K562 (cell line): ENCODE measurements around the gene FGF22. TPM values are rescaled to one million over a fixed set of nuclear protein-coding genes. Genes with fewer than 3 reads are reported as not detected.

Experiments
- CREM ChIP-seq: IDR thresholded peaks from 2 replicates; pipeline ENCODE4 v1.6.1; 2014; ENCODE audit warnings: antibody characterized with exemption, low read depth
- FOXK2 ChIP-seq, 2 experiments: fragments of 450-650 bp; IDR thresholded peaks in 1 of 2; conservative IDR thresholded peaks in 1 of 2; 2 replicates each; pipeline ENCODE4 v1.6.1; 2016; ENCODE audit warnings: low read depth in 2 of 2, mild to moderate bottlenecking in 1 of 2
- MAX ChIP-seq: sonication (generic); formaldehyde crosslinking; IDR thresholded peaks from 2 replicates; pipeline ENCODE4 v1.9.0; 2022; ENCODE audit warnings: mild to moderate bottlenecking, missing genetic modification reagents
- NCOR1 ChIP-seq: fragments of 450-650 bp; IDR thresholded peaks from 2 replicates; pipeline ENCODE4 v1.6.1; 2016; ENCODE audit warnings: mild to moderate bottlenecking, moderate library complexity
- RBFOX2 ChIP-seq: fragments of 200-400 bp; formaldehyde crosslinking; IDR thresholded peaks from 2 replicates; pipeline ENCODE4 v1.6.1; 2017; ENCODE audit warnings: low read depth, mild to moderate bottlenecking, low read length, moderate library complexity
- RERE ChIP-seq: sonication (generic); formaldehyde crosslinking; IDR thresholded peaks from 2 replicates; pipeline ENCODE4 v1.8.0; 2023; ENCODE audit warnings: missing genetic modification reagents, mild to moderate bottlenecking, borderline replicate concordance
- TCF7L2 ChIP-seq: fragments of 150-350 bp; IDR thresholded peaks from 2 replicates; pipeline ENCODE4 v1.6.1; 2016; ENCODE audit warnings: low read depth, mild to moderate bottlenecking, low read length, moderate library complexity
- TGIF2 ChIP-seq: sonication (generic); formaldehyde crosslinking; IDR thresholded peaks from 2 replicates; pipeline ENCODE4 v1.8.1; 2022; ENCODE audit warnings: mild to moderate bottlenecking, missing genetic modification reagents, moderate library complexity
- THAP7 ChIP-seq: fragments of 250-450 bp; sonication (Bioruptor Pico); IDR thresholded peaks from 2 replicates; pipeline ENCODE4 v1.5.0; 2021
- U2AF1 ChIP-seq: fragments of 200-400 bp; formaldehyde crosslinking; optimal IDR thresholded peaks from 2 replicates; pipeline ENCODE3; 2017; ENCODE audit warnings: mild to moderate bottlenecking, low read depth, low read length, moderate library complexity
- VEZF1 ChIP-seq: fragments of 200-800 bp; sonication (Bioruptor generic); IDR thresholded peaks from 2 replicates; pipeline ENCODE4 v1.6.1; 2017; ENCODE audit warnings: missing genetic modification characterization, missing compliant biosample characterization
- ZHX1 ChIP-seq: fragments of 150-350 bp; conservative IDR thresholded peaks from 2 replicates; pipeline ENCODE4 v1.6.1; 2014; ENCODE audit warnings: low read length
- ZNF740 ChIP-seq, 3 experiments: fragments of 200-800 bp in 1 of 3; sonication (Bioruptor generic) in 1 of 3; sonication (generic) in 1 of 3; formaldehyde crosslinking in 1 of 3; IDR thresholded peaks; 2 replicates each; pipeline versions ENCODE4 v1.6.1 to v1.8.0; 2016 to 2022; ENCODE audit warnings: mild to moderate bottlenecking in 2 of 3, missing compliant biosample characterization in 2 of 3, missing genetic modification characterization in 2 of 3, missing genetic modification reagents in 1 of 3
- polyA plus RNA-seq, 8 experiments: library from polyadenylated mRNA; depleted of rRNA in 4 of 8; stranded (reverse) in 5 of 8; unstranded in 3 of 8; fragments of >200 nt; fragmentation: Nextera tagmentation in 2 of 8; fragmentation: Illumina TruSeq in 1 of 8; extraction: Ambion mirVana in 2 of 8; extraction: Trizol in 1 of 8; gene quantifications; 2 replicates each; pipeline versions ENCODE4 v1.2.1 to v1.2.3, GENCODE V29; 2011 to 2014; ENCODE audit warnings: inconsistent platforms in 1 of 8, missing spikeins in 1 of 8
- total RNA-seq, 7 experiments: library from RNA; depleted of rRNA in 6 of 7; stranded (reverse); fragments of >200 nt in 6 of 7; fragmentation: Illumina TruSeq in 2 of 7; extraction: Trizol in 2 of 7; gene quantifications; 2 replicates each; pipeline versions ENCODE4 v1.2.1 to v1.2.3, GENCODE V29; 2011 to 2021; ENCODE audit warnings: low replicate concordance in 1 of 7

Gene FGF22
- total and polyA plus RNA-seq, 9 of the 15 experiments (the other 6 are each of a cell fraction or from before 2014, with no cell fraction given), result 0.14 to 2.2 (median 0.86) TPM; not detected in 4

- TF ChIP-seq TCF7L2, result no peak
- no peak for TF ChIP-seq FOXK2 (conservative IDR thresholded peaks at IDR 0.05 in 1 of 2, IDR thresholded peaks at IDR 0.05 in 1 of 2; ENCODE audit: low read depth in 2 of 2)
- TF ChIP-seq MAX, result no peak
- no peak for TF ChIP-seq ZHX1
- TF ChIP-seq THAP7, result 0 out of 2 replicates have a peak, but pooled peaks have one; percentile 27
- TF ChIP-seq CREM, result peak; percentile 17; the same call in 1 of the 2 replicates
- TF ChIP-seq U2AF1, result peak; percentile 57
- peak; percentile 85; the same call in 1 of the 2 replicates for TF ChIP-seq RERE (CRISPR knock-in tag)
- no peak for TF ChIP-seq NCOR1
- TF ChIP-seq ZNF740 (CRISPR knock-in tag; IDR thresholded peaks at IDR 0.05), result no peak
- peak in 1 of 2 experiments; percentile 82; a peak in 2 of 4 replicates for TF ChIP-seq ZNF740 (tag; IDR thresholded peaks at IDR 0.05)
- peak; percentile 5; the same call in 1 of the 2 replicates for TF ChIP-seq RBFOX2
- TF ChIP-seq VEZF1 (CRISPR knock-in tag), result peak; percentile 64
- peak; percentile 89 for TF ChIP-seq TGIF2 (CRISPR knock-in tag)
Observed at GRCh38 chr19:679418-680286, 40.0 kb downstream of the FGF22 start (continued).
